Naive B cell (primary cell): Measurements from ENCODE around the gene CDA. TPM values are rescaled to one million over a fixed set of nuclear protein-coding genes. Genes with fewer than 3 reads are reported as not detected.
A peak's percentile ranks its signal among the peaks of the same experiment; 100 is the strongest.

Experiments used
- ATAC-seq, 2 donors: fragments of 150-1000 bp; cut with Tn5 transposase; 2 replicates each; pipeline ENCODE4 v1.10.0; 2021; ENCODE audit warnings: low read depth in 2 of 2, mild to moderate bottlenecking in 2 of 2, moderate library complexity in 2 of 2
- DNase-seq: peaks from one replicate; pipeline ENCODE4 v3.0.0; 2022
- H3K27ac Mint-ChIP-seq, 6 donors: one replicate each; pipeline ENCODE4 v1.8.0; 2020 to 2022; ENCODE audit warnings: mild to moderate bottlenecking in 6 of 6, mixed read lengths in 6 of 6, moderate library complexity in 5 of 6, inconsistent platforms in 2 of 6
- H3K27me3 Mint-ChIP-seq, 3 donors: one replicate each; pipeline ENCODE4 v1.8.0; 2021 to 2022; ENCODE audit warnings: mixed read lengths in 3 of 3, mild to moderate bottlenecking in 1 of 3
- H3K36me3 Mint-ChIP-seq, 2 donors: one replicate each; pipeline ENCODE4 v1.8.0; 2020 to 2022; ENCODE audit warnings: mixed read lengths in 2 of 2, inconsistent platforms in 1 of 2, mild to moderate bottlenecking in 1 of 2
- H3K4me1 Mint-ChIP-seq, 3 donors: one replicate each; pipeline ENCODE4 v1.8.0; 2020 to 2022; ENCODE audit warnings: mixed read lengths in 3 of 3, inconsistent platforms in 1 of 3, mild to moderate bottlenecking in 1 of 3, moderate library complexity in 1 of 3
- H3K4me3 Mint-ChIP-seq, 8 donors: one replicate each; pipeline ENCODE4 v1.8.0; 2020 to 2022; ENCODE audit warnings: mild to moderate bottlenecking in 8 of 8, mixed read lengths in 8 of 8, moderate library complexity in 8 of 8, inconsistent platforms in 2 of 8
- H3K9me3 Mint-ChIP-seq, 7 donors: one replicate each; pipeline ENCODE4 v1.8.0; 2020 to 2022; ENCODE audit warnings: mixed read lengths in 7 of 7, mild to moderate bottlenecking in 5 of 7, inconsistent platforms in 2 of 7, moderate library complexity in 1 of 7
- polyA plus RNA-seq, 6 donors: library from polyadenylated mRNA; unstranded; fragments of 300-500 nt; fragmentation: Illumina TruSeq; gene quantifications; one replicate each; pipeline ENCODE4 v1.2.3, GENCODE V29; 2021; ENCODE audit warnings: low read depth in 6 of 6

Gene CDA
- polyA plus RNA-seq = 1 to 10 TPM in 1 of 6 donors, under 1 TPM in 3, not detected in 2; 0.30 to 3.2 (median 0.59) TPM

- H3K4me3 Mint-ChIP-seq = peak within 1 kb of the TSS in 2 of 8 donors; percentile 8 to 70
- peaks cover 0 to 10% (median 4%) of the 10 kb centered on the region in 7 donors for H3K9me3 Mint-ChIP-seq
- ATAC-seq (no peak), DNase-seq (no peak)
- peaks cover 4 to 9% (median 7%) of the 10 kb centered on the region in 3 donors for H3K4me1 Mint-ChIP-seq
- no peak within 1 kb of the TSS for H3K27ac Mint-ChIP-seq
- H3K27me3 Mint-ChIP-seq = peaks cover 43 to 82% (median 69%) of the 10 kb centered on the region in 3 donors
- no peaks in the 10 kb centered on the region for H3K36me3 Mint-ChIP-seq
These were observed at the start of gene CDA for GRCh38 chr1:20588634-20589225. TSS of gene CDA (plus strand) at chr1:20589097. CDS start at chr1:20589130, 33 bp downstream.

GRCh38 chr1:20540281-20540680 is 48.6 kb upstream of the CDA start:
- Mint-ChIP-seq H3K27me3 (peaks cover 34 to 71% (median 50%) of the 10 kb centered on the region in 3 donors), H3K36me3 (no peaks in the 10 kb centered on the region), H3K27ac (no peak overlapping the region), H3K4me1 (no peaks in the 10 kb centered on the region), H3K9me3 (no peaks in the 10 kb centered on the region), H3K4me3 (no peak overlapping the region)
- ATAC-seq (no peak), DNase-seq (no peak)

- no peaks in the 10 kb centered on the region for H3K36me3 Mint-ChIP-seq
- no peak overlapping the region for H3K27ac Mint-ChIP-seq
- ATAC-seq (no peak), DNase-seq (no peak)
- H3K4me3 Mint-ChIP-seq = no peak overlapping the region
- H3K9me3 Mint-ChIP-seq = peaks cover 0 to 8% (median 1%) of the 10 kb centered on the region in 7 donors
- peaks cover 42 to 61% (median 57%) of the 10 kb centered on the region in 3 donors for H3K27me3 Mint-ChIP-seq
- H3K4me1 Mint-ChIP-seq = peaks cover 0 to 5% (median 0%) of the 10 kb centered on the region in 3 donors
These were observed 42.3 kb upstream of the CDA start for GRCh38 chr1:20546637-20547036.

GRCh38 chr1:20551161-20551560 is 37.7 kb upstream of the CDA start:
- peaks cover 38 to 43% (median 39%) of the 10 kb centered on the region in 3 donors for H3K27me3 Mint-ChIP-seq
- DNase-seq (no peak), ATAC-seq (no peak)
- H3K9me3 Mint-ChIP-seq = peaks cover 0 to 8% (median 1%) of the 10 kb centered on the region in 7 donors
- no peak overlapping the region for H3K27ac Mint-ChIP-seq
- no peak overlapping the region for H3K4me3 Mint-ChIP-seq
- no peaks in the 10 kb centered on the region for H3K36me3 Mint-ChIP-seq
- peaks cover 0 to 9% (median 7%) of the 10 kb centered on the region in 3 donors for H3K4me1 Mint-ChIP-seq

- no peak for DNase-seq
- no peak for ATAC-seq
- H3K9me3 Mint-ChIP-seq = peaks cover 0 to 4% (median 0%) of the 10 kb centered on the region in 7 donors
- H3K36me3 Mint-ChIP-seq = no peaks in the 10 kb centered on the region
- peak within 1 kb of the TSS in 1 of 8 donors; percentile 40 for H3K4me3 Mint-ChIP-seq
- H3K27me3 Mint-ChIP-seq = peaks cover 32 to 36% (median 32%) of the 10 kb centered on the region in 3 donors
- no peak within 1 kb of the TSS for H3K27ac Mint-ChIP-seq
- H3K4me1 Mint-ChIP-seq = peaks cover 0 to 9% (median 7%) of the 10 kb centered on the region in 3 donors
These were observed 36.8 kb upstream of the CDA start, which contains the start of gene FAM43B for GRCh38 chr1:20551945-20552727. TSS of gene FAM43B (plus strand) at chr1:20552573. CDS start at chr1:20552974, 401 bp downstream.

- no peak for DNase-seq
- no peaks in the 10 kb centered on the region for H3K36me3 Mint-ChIP-seq
- ATAC-seq = no peak
- H3K27me3 Mint-ChIP-seq = peaks cover 27 to 30% (median 30%) of the 10 kb centered on the region in 3 donors
- H3K4me1 Mint-ChIP-seq = peaks cover 0 to 9% (median 7%) of the 10 kb centered on the region in 3 donors
- H3K9me3 Mint-ChIP-seq = peaks cover 0 to 4% (median 0%) of the 10 kb centered on the region in 7 donors
- H3K4me3 Mint-ChIP-seq = no peak overlapping the region
- no peak overlapping the region for H3K27ac Mint-ChIP-seq
These were observed 36.0 kb upstream of the CDA start for GRCh38 chr1:20552728-20553445.

GRCh38 chr1:20555025-20555757 is 33.7 kb upstream of the CDA start:
- DNase-seq (no peak), ATAC-seq (no peak)
- H3K36me3 Mint-ChIP-seq = no peaks in the 10 kb centered on the region
- H3K27me3 Mint-ChIP-seq = peaks cover 15 to 25% (median 24%) of the 10 kb centered on the region in 3 donors
- H3K4me3 Mint-ChIP-seq = no peak overlapping the region
- H3K27ac Mint-ChIP-seq = peak overlapping the region in 1 of 6 donors; percentile 61
- H3K9me3 Mint-ChIP-seq = peaks cover 0 to 4% (median 0%) of the 10 kb centered on the region in 7 donors
- peaks cover 0 to 9% (median 7%) of the 10 kb centered on the region in 3 donors for H3K4me1 Mint-ChIP-seq

- peaks cover 0 to 9% (median 7%) of the 10 kb centered on the region in 3 donors for H3K4me1 Mint-ChIP-seq
- H3K36me3 Mint-ChIP-seq = no peaks in the 10 kb centered on the region
- no peak overlapping the region for H3K27ac Mint-ChIP-seq
These were observed 33.2 kb upstream of the CDA start for GRCh38 chr1:20555758-20556120.

GRCh38 chr1:20558191-20558590 is 30.7 kb upstream of the CDA start:
- Mint-ChIP-seq H3K36me3 (no peaks in the 10 kb centered on the region), H3K9me3 (peaks cover 0 to 5% (median 2%) of the 10 kb centered on the region in 7 donors), H3K27me3 (peaks cover 21 to 38% (median 27%) of the 10 kb centered on the region in 3 donors), H3K4me3 (no peak overlapping the region), H3K27ac (no peak overlapping the region), H3K4me1 (peaks cover 0 to 7% (median 2%) of the 10 kb centered on the region in 3 donors)
- no peak for ATAC-seq
- DNase-seq = no peak

More at GRCh38 chr1:20555758-20556120, 33.2 kb upstream of the CDA start:
- Mint-ChIP-seq H3K4me3 (no peak overlapping the region), H3K9me3 (peaks cover 0 to 4% (median 0%) of the 10 kb centered on the region in 7 donors), H3K27me3 (peaks cover 20 to 30% (median 30%) of the 10 kb centered on the region in 3 donors)
- DNase-seq = no peak
- ATAC-seq = no peak

GRCh38 chr1:20560966-20561365 is 27.9 kb upstream of the CDA start:
- Mint-ChIP-seq H3K27me3 (peaks cover 25 to 49% (median 37%) of the 10 kb centered on the region in 3 donors), H3K36me3 (no peaks in the 10 kb centered on the region), H3K9me3 (peaks cover 0 to 5% (median 2%) of the 10 kb centered on the region in 7 donors), H3K4me3 (no peak overlapping the region), H3K27ac (no peak overlapping the region), H3K4me1 (no peaks in the 10 kb centered on the region)
- DNase-seq = no peak
- no peak for ATAC-seq

GRCh38 chr1:20565234-20565633 is 23.7 kb upstream of the CDA start:
- DNase-seq (no peak), ATAC-seq (no peak)
- H3K4me3 Mint-ChIP-seq = no peak overlapping the region
- H3K9me3 Mint-ChIP-seq = peaks cover 0 to 8% (median 5%) of the 10 kb centered on the region in 7 donors
- no peak overlapping the region for H3K27ac Mint-ChIP-seq
- peaks cover 37 to 71% (median 58%) of the 10 kb centered on the region in 3 donors for H3K27me3 Mint-ChIP-seq
- H3K4me1 Mint-ChIP-seq = no peaks in the 10 kb centered on the region
- H3K36me3 Mint-ChIP-seq = no peaks in the 10 kb centered on the region

- peaks cover 48 to 68% (median 60%) of the 10 kb centered on the region in 3 donors for H3K27me3 Mint-ChIP-seq
- H3K9me3 Mint-ChIP-seq = peaks cover 4 to 17% (median 10%) of the 10 kb centered on the region in 7 donors
- peaks cover 0 to 3% of the 10 kb centered on the region in 2 donors for H3K36me3 Mint-ChIP-seq
- no peak overlapping the region for H3K27ac Mint-ChIP-seq
- no peaks in the 10 kb centered on the region for H3K4me1 Mint-ChIP-seq
- DNase-seq = no peak
- ATAC-seq = no peak
- no peak overlapping the region for H3K4me3 Mint-ChIP-seq
These were observed 19.3 kb upstream of the CDA start for GRCh38 chr1:20569523-20570098.
